GM12878 (cell line): Measurements from ENCODE around the gene LCE2C. TPM values are rescaled to one million over a fixed set of nuclear protein-coding genes. Genes with fewer than 3 reads are reported as not detected.

Experiments
- ATAC-seq: fragments of 200-7000 bp; cut with Tn5 transposase; 3 replicates; pipeline ENCODE4 v1.9.1; 2020; ENCODE audit warnings: mild to moderate bottlenecking, moderate library complexity
- BruUV-seq: library from RNA; stranded (reverse); fragments of 400-500 nt; replicated peaks from 2 replicates; lab custom pipeline; 2021; lab: Mats Ljungman, UMichigan
- CTCF ChIA-PET: fragments of 300-600 bp; sonication (Branson Sonifier 250); formaldehyde crosslinking; extraction: SDS; loops from one replicate; lab custom pipeline; 2021; ENCODE audit warnings: inconsistent platforms; lab: Yijun Ruan, JAX
- POLR2A ChIA-PET: fragments of 350-600 bp; formaldehyde crosslinking; extraction: SDS; loops from one replicate; lab custom pipeline; 2021; ENCODE audit warnings: inconsistent platforms; lab: Charles Lee
- RAD21 ChIA-PET: fragments of 300-600 bp; sonication (Branson Sonifier 250); formaldehyde crosslinking; loops from one replicate; lab custom pipeline; 2023; ENCODE audit warnings: antibody characterized with exemption; ENCODE audit not compliant: unreplicated experiment; lab: Charles Lee
- SMC1A ChIA-PET: fragments of 300-600 bp; sonication (Branson Sonifier 250); formaldehyde crosslinking; loops from one replicate; lab custom pipeline; 2023; ENCODE audit not compliant: unreplicated experiment, uncharacterized antibody; lab: Charles Lee
- DNase-seq: peaks from one replicate; pipeline ENCODE4 v3.0.0-alpha.2; 2011; ENCODE audit warnings: low read depth, low spot score
- FAIRE-seq: peaks from 3 replicates; lab custom pipeline; 2011; peaks lifted over from hg19 to GRCh38; lab: Jason Lieb, UNC
- H2AFZ ChIP-seq: 2 replicates; pipeline ENCODE4 v1.6.0; 2011; ENCODE audit warnings: low read depth, low read length, control low read depth; ENCODE audit not compliant: control insufficient read depth
- H3K27ac ChIP-seq: 2 replicates; pipeline ENCODE4 v1.5.1; 2011; ENCODE audit warnings: control low read depth; ENCODE audit not compliant: control insufficient read depth, insufficient read depth
- H3K27me3 ChIP-seq, 2 experiments: replicated peaks in 1 of 2; 2 replicates each; pipeline versions ENCODE4 v1.6.0 to v1.6.1; 2011; ENCODE audit warnings: low read length in 1 of 2; ENCODE audit not compliant: control insufficient read depth in 2 of 2, insufficient read depth in 2 of 2
- H3K36me3 ChIP-seq, 2 experiments: 2 replicates each; pipeline ENCODE4 v1.5.1; 2011; ENCODE audit warnings: low read length in 1 of 2; ENCODE audit not compliant: control insufficient read depth in 2 of 2, insufficient read depth in 2 of 2
- H3K4me1 ChIP-seq: 2 replicates; pipeline ENCODE4 v1.6.1; 2011; ENCODE audit warnings: mild to moderate bottlenecking, low read length, moderate library complexity, mixed read lengths; ENCODE audit not compliant: control insufficient read depth, insufficient read depth
- H3K4me2 ChIP-seq: 2 replicates; pipeline ENCODE4 v1.6.0; 2011; ENCODE audit warnings: control low read depth; ENCODE audit not compliant: control insufficient read depth, insufficient read depth
- H3K4me3 ChIP-seq: fragments of 200-600 bp; sonication (generic); 2 replicates; pipeline ENCODE4 v1.5.1; 2016
- H3K79me2 ChIP-seq: 2 replicates; pipeline ENCODE4 v1.6.0; 2011; ENCODE audit warnings: low read length; ENCODE audit not compliant: control insufficient read depth, insufficient read depth
- H3K9ac ChIP-seq: 2 replicates; pipeline ENCODE4 v1.8.0; 2011; ENCODE audit warnings: low read length, control low read depth, mixed read lengths; ENCODE audit not compliant: control insufficient read depth, insufficient read depth
- H3K9me3 ChIP-seq: replicated peaks from 3 replicates; pipeline ENCODE4 v1.5.1; 2011; ENCODE audit warnings: mild to moderate bottlenecking, low read length; ENCODE audit not compliant: control insufficient read depth, insufficient read depth
- H4K20me1 ChIP-seq: 2 replicates; pipeline ENCODE4 v1.6.0; 2011; ENCODE audit not compliant: control insufficient read depth, insufficient read depth
- BCL11A ChIP-seq: IDR thresholded peaks from 2 replicates; pipeline ENCODE4 v1.6.1; 2011; ENCODE audit warnings: low read depth, low read length
- BCL3 ChIP-seq: IDR thresholded peaks from 2 replicates; pipeline ENCODE4 v1.6.1; 2011; ENCODE audit warnings: borderline replicate concordance, low read depth, mild to moderate bottlenecking, moderate library complexity, low read length; ENCODE audit not compliant: insufficient read depth, poor library complexity, severe bottlenecking
- BCLAF1 ChIP-seq: fragments of 450-650 bp; IDR thresholded peaks from 2 replicates; pipeline ENCODE4 v1.6.1; 2017; ENCODE audit warnings: antibody characterized with exemption, mild to moderate bottlenecking, moderate library complexity
- CTCF ChIP-seq, 3 experiments: IDR thresholded peaks in 2 of 3; conservative IDR thresholded peaks in 1 of 3; 2 replicates each; pipeline ENCODE4 v1.5.1; 2011; ENCODE audit warnings: low read depth in 3 of 3, low read length in 3 of 3, mild to moderate bottlenecking in 3 of 3, control low read depth in 2 of 3, moderate library complexity in 2 of 3, inconsistent platforms in 1 of 3, mixed read lengths in 1 of 3; ENCODE audit not compliant: control insufficient read depth in 2 of 3, insufficient read depth in 1 of 3; ENCODE audit errors: extremely low read depth in 1 of 3
- FOXK2 ChIP-seq: fragments of 450-650 bp; IDR thresholded peaks from 2 replicates; pipeline ENCODE4 v1.6.1; 2017; ENCODE audit warnings: mild to moderate bottlenecking, moderate library complexity
- GABPA ChIP-seq: IDR thresholded peaks from 2 replicates; pipeline ENCODE4 v1.6.1; 2014; ENCODE audit warnings: antibody characterized with exemption, low read depth, mild to moderate bottlenecking, inconsistent platforms
- GATAD2B ChIP-seq: fragments of 450-650 bp; conservative IDR thresholded peaks from 2 replicates; pipeline ENCODE4 v1.6.1; 2017; ENCODE audit warnings: low read depth, mild to moderate bottlenecking, moderate library complexity
- HDAC2 ChIP-seq: fragments of 200-600 bp; sonication (generic); IDR thresholded peaks from 2 replicates; pipeline ENCODE4 v1.6.1; 2017
- JUNB ChIP-seq: IDR thresholded peaks from 2 replicates; pipeline ENCODE4 v1.6.1; 2016; ENCODE audit warnings: antibody characterized with exemption, mild to moderate bottlenecking
- MTA2 ChIP-seq: fragments of 450-650 bp; IDR thresholded peaks from 2 replicates; pipeline ENCODE4 v1.6.1; 2016; ENCODE audit warnings: low read depth, mild to moderate bottlenecking, moderate library complexity
- PAX5 ChIP-seq: IDR thresholded peaks from 2 replicates; pipeline ENCODE4 v1.6.1; 2011; ENCODE audit warnings: low read depth, low read length, borderline replicate concordance
- PML ChIP-seq: IDR thresholded peaks from 2 replicates; pipeline ENCODE4 v1.6.1; 2012; ENCODE audit warnings: low read length, inconsistent platforms
- POLR2AphosphoS2 ChIP-seq: IDR thresholded peaks from 2 replicates; pipeline ENCODE4 v1.6.1; 2011; ENCODE audit warnings: low read depth, mild to moderate bottlenecking, low read length, improper control_type of control experiment, moderate library complexity
- SIN3A ChIP-seq: IDR thresholded peaks from 2 replicates; pipeline ENCODE4 v1.6.1; 2012; ENCODE audit warnings: low read depth, low read length, improper control_type of control experiment
- SKIL ChIP-seq: fragments of 450-650 bp; IDR thresholded peaks from 2 replicates; pipeline ENCODE4 v1.6.1; 2017; ENCODE audit warnings: mild to moderate bottlenecking, low read depth, inconsistent platforms; ENCODE audit not compliant: poor library complexity, severe bottlenecking
- SMC3 ChIP-seq: IDR thresholded peaks from 2 replicates; pipeline ENCODE4 v1.6.1; 2011; ENCODE audit warnings: low read length, improper control_type of control experiment, borderline replicate concordance
- ZNF384 ChIP-seq: IDR thresholded peaks from 2 replicates; pipeline ENCODE4 v1.6.1; 2012; ENCODE audit warnings: low read depth, mild to moderate bottlenecking, low read length, improper control_type of control experiment, borderline replicate concordance
- WGBS: methylation state at CpG from one replicate; pipeline ENCODE4 v1.1.6; 2016; ENCODE audit warnings: low lambda C conversion rate; ENCODE audit not compliant: insufficient replicate concordance, insufficient coverage; ENCODE audit errors: missing lambda C conversion rate; 5-methylcytosine and 5-hydroxymethylcytosine counted together
- in situ Hi-C: fragments of 300-500 bp; cut with MboI; formaldehyde crosslinking; loops from 9 replicates; pipeline ENCODE4 v1.14.3; 2018; ENCODE audit warnings: mixed read lengths
- intact Hi-C: fragments of 100-400 bp; cut with micrococcal nuclease; formaldehyde crosslinking; loops from one replicate; pipeline ENCODE4 v1.14.2; 2022; ENCODE audit not compliant: unreplicated experiment
- polyA plus RNA-seq, 11 experiments: library from polyadenylated mRNA; depleted of rRNA in 4 of 11; unstranded in 6 of 11; stranded (reverse) in 5 of 11; fragments of >200 nt; fragmentation: Nextera tagmentation in 4 of 11; fragmentation: Illumina TruSeq in 1 of 11; extraction: Ambion mirVana in 4 of 11; extraction: Trizol in 1 of 11; gene quantifications; 1 replicate in 1 of 11; 2 replicates in 10 of 11; pipeline versions ENCODE4 v1.2.1 to v1.2.3, GENCODE V29; 2011 to 2016; ENCODE audit warnings: inconsistent platforms in 2 of 11, missing spikeins in 2 of 11, low read depth in 1 of 11
- total RNA-seq, 4 experiments: library from RNA; depleted of rRNA in 3 of 4; stranded (reverse); fragments of >200 nt in 3 of 4; fragmentation: Illumina TruSeq in 1 of 4; extraction: Trizol in 1 of 4; gene quantifications; 2 replicates each; pipeline versions ENCODE4 v1.2.1 to v1.2.3, GENCODE V29; 2013 to 2021

LCE2C gene
- total and polyA plus RNA-seq, 10 of the 15 experiments (the other 5 are each of a cell fraction or from before 2014, with no cell fraction given), result not detected

- TF ChIP-seq SMC3 (no peak), POLR2AphosphoS2 (no peak), ZNF384 (no peak), JUNB (no peak), PAX5 (no peak), SIN3A (no peak), CTCF (IDR thresholded peaks at IDR 0.05 in 2 of 3, conservative IDR thresholded peaks at IDR 0.05 in 1 of 3; ENCODE audit: control insufficient read depth in 2 of 3, extremely low read depth in 1 of 3, insufficient read depth in 1 of 3, low read depth in 3 of 3, low read length in 3 of 3) (no peak), BCL11A (no peak), BCL3 (no peak)
- TF ChIP-seq, all 136 proteins: peak for 0
Measured at GRCh38 chr1:152679459-152679858, 4.4 kb downstream of the LCE2C start (continued).

GRCh38 chr1:152681616-152682015 lies 6.5 kb downstream of the LCE2C start:
- no peak overlapping the region for H3K4me2 ChIP-seq
- TF ChIP-seq SKIL, result no peak
- TF ChIP-seq GABPA, result no peak
- TF ChIP-seq MTA2, result no peak
- no peak for TF ChIP-seq HDAC2
- no peak for TF ChIP-seq BCLAF1
- no peak for TF ChIP-seq PML
- no peak for TF ChIP-seq GATAD2B
- TF ChIP-seq FOXK2, result no peak

More at GRCh38 chr1:152681616-152682015, 6.5 kb downstream of the LCE2C start:
- Histone ChIP-seq H3K4me3 (no peak overlapping the region), H4K20me1 (no peaks in the 10 kb centered on the region), H3K9ac (no peak overlapping the region), H2AFZ (no peak overlapping the region), H3K36me3 (no peaks in the 10 kb centered on the region), H3K4me1 (no peaks in the 10 kb centered on the region), H3K79me2 (no peaks in the 10 kb centered on the region), H3K27ac (no peak overlapping the region), H3K27me3 (peaks cover 0 to 2% of the 10 kb centered on the region in 2 experiments; a peak in 3 of 4 replicates), H3K9me3 (no peaks in the 10 kb centered on the region)
- CTCF ChIA-PET, result interaction anchor here (0.7 kb wide), 1 partner anchor 9 kb away, joined by 3 read pairs; no protein-coding TSS in a partner anchor
- ATAC-seq (no peak), DNase-seq (no peak), FAIRE-seq (no peak)
- POLR2A ChIA-PET, result no interaction called here
- intact Hi-C loops (no loop called here), in situ Hi-C loops (no loop called here)
- RAD21 ChIA-PET, result no interaction called here
- SMC1A ChIA-PET, result no interaction called here
- BruUV-seq, result no TSS peak
- 12% methylated on average over 2 of the region's 2 CpGs for WGBS
